Erythroblast (primary cell): ENCODE data around the gene KRCC1.

Experiments used
- GATA1 ChIP-seq: IDR thresholded peaks from 2 replicates; pipeline ENCODE4 v1.6.1; 2011; ENCODE audit warnings: low read depth, mild to moderate bottlenecking, control low read depth, low read length, moderate library complexity
- POLR2A ChIP-seq: IDR thresholded peaks from 2 replicates; pipeline ENCODE4 v1.6.1; 2011; ENCODE audit warnings: mild to moderate bottlenecking, low read length

DNA sequence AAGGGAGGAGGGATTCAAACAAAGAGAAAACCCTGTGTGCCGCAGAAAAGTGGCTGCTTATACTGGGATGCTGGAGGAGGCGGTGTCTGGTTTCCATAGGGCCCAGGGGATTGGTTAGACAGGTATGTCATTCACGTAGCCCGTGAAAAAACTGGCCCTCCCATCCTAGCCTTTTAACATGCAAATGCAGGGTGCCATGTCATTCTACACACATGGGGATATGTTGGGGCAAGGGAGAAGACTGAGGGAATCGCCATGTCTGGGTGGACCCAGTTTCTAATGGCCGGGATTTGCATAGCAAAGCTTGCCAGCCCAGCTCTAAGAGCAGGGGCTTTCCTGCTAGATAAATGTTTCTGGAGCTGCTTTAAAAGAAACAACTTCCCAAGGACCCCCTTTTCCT is 31.1 kb downstream of the KRCC1 start:
- TF ChIP-seq POLR2A (no peak), GATA1 (no peak)
